Measurements from ENCODE around the gene INTS1. TPM values are rescaled to one million over a fixed set of nuclear protein-coding genes. Genes with fewer than 3 reads are reported as not detected.
A peak's percentile ranks its signal among the peaks of the same experiment; 100 is the strongest.

The INTS1 gene
- total and polyA plus RNA-seq, 10 of the 15 experiments (the other 5 are each of a cell fraction or from before 2014, with no cell fraction given) = 0.52 to 89.0 (median 15.1) TPM

DNA sequence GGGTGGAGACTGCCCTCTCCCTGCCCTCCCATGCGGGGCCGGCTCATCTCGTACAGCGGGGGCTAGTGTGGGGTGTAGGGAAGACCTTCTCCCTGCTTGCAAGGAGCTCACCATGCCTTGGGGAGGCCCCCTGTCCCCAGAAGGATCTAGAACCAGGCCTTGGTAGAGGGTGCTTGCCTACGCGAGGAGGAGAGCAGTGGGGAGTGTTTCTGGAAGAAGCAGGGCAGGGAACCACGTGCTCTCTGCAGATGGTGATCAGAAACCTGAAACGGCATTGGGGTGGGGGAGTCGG is 29.0 kb upstream of the INTS1 start:
- peak; percentile 27 for ATAC-seq
- SMC1A ChIA-PET (ENCODE audit: uncharacterized antibody, unreplicated experiment) = no interaction called here
- BruUV-seq (replicated peaks) = no TSS peak
- Histone ChIP-seq H3K9ac (ENCODE audit: control insufficient read depth, insufficient read depth, low read length) (peak overlapping the region; percentile 25; the same call in 1 of the 2 replicates), H3K27me3 (replicated peaks in 1 of 2; ENCODE audit: control insufficient read depth in 2 of 2, insufficient read depth in 2 of 2, low read length in 1 of 2) (no peaks in the 10 kb centered on the region), H3K9me3 (replicated peaks; ENCODE audit: control insufficient read depth, insufficient read depth, low read length) (no peaks in the 10 kb centered on the region), H3K4me1 (ENCODE audit: control insufficient read depth, insufficient read depth, low read length) (peaks cover 13% of the 10 kb centered on the region), H2AFZ (ENCODE audit: control insufficient read depth, low read depth, low read length) (no peak overlapping the region), H3K4me3 (peak overlapping the region; percentile 63), H4K20me1 (ENCODE audit: control insufficient read depth, insufficient read depth) (peaks cover 7% of the 10 kb centered on the region; the same call in 1 of the 2 replicates), H3K36me3 (ENCODE audit: control insufficient read depth in 2 of 2, insufficient read depth in 2 of 2, low read length in 1 of 2) (peaks cover 0 to 3% of the 10 kb centered on the region in 2 experiments; a peak in 2 of 4 replicates), H3K79me2 (ENCODE audit: control insufficient read depth, insufficient read depth, low read length) (peaks cover 43% of the 10 kb centered on the region), H3K27ac (ENCODE audit: control insufficient read depth, insufficient read depth) (peak overlapping the region; percentile 27), H3K4me2 (ENCODE audit: control insufficient read depth, insufficient read depth) (peak overlapping the region; percentile 96)
- no peak for DNase-seq (ENCODE audit: low read depth, low spot score)
- CTCF ChIA-PET = interaction anchor here (3.0 kb wide), 1 partner anchor 27 kb away, joined by 9 read pairs; no protein-coding TSS in a partner anchor
- FAIRE-seq = no peak
- in situ Hi-C loops (cut with MboI) (no loop called here), intact Hi-C loops (cut with micrococcal nuclease; ENCODE audit: unreplicated experiment) (loop anchor here (2.0 kb wide), 1 partner anchor 28 kb away; the partner anchor contains the start of gene INTS1)
- RAD21 ChIA-PET (ENCODE audit: unreplicated experiment) = no interaction called here
- TF ChIP-seq HDAC2 (IDR thresholded peaks at IDR 0.05) = no peak
- TF ChIP-seq, protein P1, sequence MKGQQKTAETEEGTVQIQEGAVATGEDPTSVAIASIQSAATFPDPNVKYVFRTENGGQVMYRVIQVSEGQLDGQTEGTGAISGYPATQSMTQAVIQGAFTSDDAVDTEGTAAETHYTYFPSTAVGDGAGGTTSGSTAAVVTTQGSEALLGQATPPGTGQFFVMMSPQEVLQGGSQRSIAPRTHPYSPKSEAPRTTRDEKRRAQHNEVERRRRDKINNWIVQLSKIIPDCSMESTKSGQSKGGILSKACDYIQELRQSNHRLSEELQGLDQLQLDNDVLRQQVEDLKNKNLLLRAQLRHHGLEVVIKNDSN (IDR thresholded peaks at IDR 0.05; ENCODE audit: borderline replicate concordance, extremely low read length, insufficient read depth, low read depth, low read length) = peak; percentile 25
- no peak for TF ChIP-seq ETV6 (conservative IDR thresholded peaks at IDR 0.05 in 1 of 2, IDR thresholded peaks at IDR 0.05 in 1 of 2; ENCODE audit: borderline replicate concordance in 1 of 2, low read depth in 1 of 2)
- TF ChIP-seq, protein P2, sequence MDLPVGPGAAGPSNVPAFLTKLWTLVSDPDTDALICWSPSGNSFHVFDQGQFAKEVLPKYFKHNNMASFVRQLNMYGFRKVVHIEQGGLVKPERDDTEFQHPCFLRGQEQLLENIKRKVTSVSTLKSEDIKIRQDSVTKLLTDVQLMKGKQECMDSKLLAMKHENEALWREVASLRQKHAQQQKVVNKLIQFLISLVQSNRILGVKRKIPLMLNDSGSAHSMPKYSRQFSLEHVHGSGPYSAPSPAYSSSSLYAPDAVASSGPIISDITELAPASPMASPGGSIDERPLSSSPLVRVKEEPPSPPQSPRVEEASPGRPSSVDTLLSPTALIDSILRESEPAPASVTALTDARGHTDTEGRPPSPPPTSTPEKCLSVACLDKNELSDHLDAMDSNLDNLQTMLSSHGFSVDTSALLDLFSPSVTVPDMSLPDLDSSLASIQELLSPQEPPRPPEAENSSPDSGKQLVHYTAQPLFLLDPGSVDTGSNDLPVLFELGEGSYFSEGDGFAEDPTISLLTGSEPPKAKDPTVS (IDR thresholded peaks at IDR 0.05; ENCODE audit: low read depth, low read length) = 0 out of 2 replicates have a peak, but pooled peaks have one; percentile 38
- POLR2A ChIA-PET = no interaction called here
- WGBS (ENCODE audit: insufficient coverage, insufficient replicate concordance, low lambda C conversion rate, missing lambda C conversion rate) = 1% methylated on average over 8 of the region's 9 CpGs

Data from GM12878 (cell line).